HepG2 (cell line): Measurements from ENCODE around the gene SLC28A1. TPM values are rescaled to one million over a fixed set of nuclear protein-coding genes. Genes with fewer than 3 reads are reported as not detected.

ENCODE experiments used
- ATF7-NPFF ChIP-seq: sonication (generic); formaldehyde crosslinking; IDR thresholded peaks from 2 replicates; pipeline ENCODE4 v1.8.1; 2023; ENCODE audit warnings: mild to moderate bottlenecking, low read depth, missing genetic modification reagents, moderate library complexity
- FOXO1 ChIP-seq: sonication (generic); formaldehyde crosslinking; IDR thresholded peaks from 2 replicates; pipeline ENCODE4 v1.4.0; 2020; ENCODE audit warnings: missing genetic modification reagents
- GATAD1 ChIP-seq: IDR thresholded peaks from 2 replicates; pipeline ENCODE4 v1.6.1; 2016; ENCODE audit warnings: missing genetic modification reagents, missing compliant biosample characterization
- GTF2F1 ChIP-seq: fragments of 150-350 bp; IDR thresholded peaks from 2 replicates; pipeline ENCODE4 v1.6.1; 2014; ENCODE audit warnings: low read length
- JUNB ChIP-seq: sonication (generic); formaldehyde crosslinking; IDR thresholded peaks from 2 replicates; pipeline ENCODE4 v1.8.0; 2022; ENCODE audit warnings: missing genetic modification reagents, mild to moderate bottlenecking, borderline replicate concordance
- NCOA5 ChIP-seq: sonication (generic); formaldehyde crosslinking; IDR thresholded peaks from 2 replicates; pipeline ENCODE4 v1.4.0; 2020; ENCODE audit warnings: missing genetic modification reagents
- PHF20 ChIP-seq: sonication (generic); formaldehyde crosslinking; IDR thresholded peaks from 2 replicates; pipeline ENCODE4 v1.5.0; 2020; ENCODE audit warnings: mild to moderate bottlenecking, missing genetic modification reagents
- PRDM15 ChIP-seq: sonication (generic); formaldehyde crosslinking; IDR thresholded peaks from 2 replicates; pipeline ENCODE4 v1.4.0; 2020; ENCODE audit warnings: missing genetic modification reagents
- RORA ChIP-seq: sonication (generic); formaldehyde crosslinking; IDR thresholded peaks from 2 replicates; pipeline ENCODE4 v1.5.0; 2020; ENCODE audit warnings: mild to moderate bottlenecking, missing genetic modification reagents, moderate library complexity
- ZFX ChIP-seq: sonication (generic); formaldehyde crosslinking; IDR thresholded peaks from 2 replicates; pipeline ENCODE4 v1.4.0; 2020; ENCODE audit warnings: mild to moderate bottlenecking, low read depth, missing genetic modification reagents, moderate library complexity
- ZNF121 ChIP-seq: sonication (generic); formaldehyde crosslinking; IDR thresholded peaks from 2 replicates; pipeline ENCODE4 v1.5.0; 2020; ENCODE audit warnings: mild to moderate bottlenecking, missing genetic modification reagents
- ZNF263 ChIP-seq: sonication (generic); formaldehyde crosslinking; IDR thresholded peaks from 2 replicates; pipeline ENCODE4 v1.4.0; 2020; ENCODE audit warnings: missing genetic modification reagents
- ZNF430 ChIP-seq: sonication (generic); formaldehyde crosslinking; IDR thresholded peaks from 2 replicates; pipeline ENCODE4 v1.9.0; 2021; ENCODE audit warnings: mild to moderate bottlenecking, missing genetic modification reagents
- ZNF709 ChIP-seq: sonication (generic); formaldehyde crosslinking; IDR thresholded peaks from 2 replicates; pipeline ENCODE4 v1.5.0; 2020; ENCODE audit warnings: mild to moderate bottlenecking, missing genetic modification reagents
- ZNF776 ChIP-seq: sonication (generic); formaldehyde crosslinking; IDR thresholded peaks from 2 replicates; pipeline ENCODE4 v1.4.0; 2020; ENCODE audit warnings: mild to moderate bottlenecking, missing genetic modification reagents
- ZNF83 ChIP-seq: sonication (generic); formaldehyde crosslinking; IDR thresholded peaks from 2 replicates; pipeline ENCODE4 v1.4.0; 2020; ENCODE audit warnings: missing genetic modification reagents, mild to moderate bottlenecking, borderline replicate concordance
- ZNF891 ChIP-seq: sonication (generic); formaldehyde crosslinking; IDR thresholded peaks from 2 replicates; pipeline ENCODE4 v1.5.0; 2020; ENCODE audit warnings: mild to moderate bottlenecking, missing genetic modification reagents
- polyA plus RNA-seq, 8 experiments: library from polyadenylated mRNA; depleted of rRNA in 3 of 8; stranded (reverse) in 7 of 8; unstranded in 1 of 8; fragments of >200 nt; fragmentation: Illumina TruSeq in 4 of 8; extraction: Trizol in 4 of 8; gene quantifications; 2 replicates each; pipeline versions ENCODE4 v1.2.1 to v1.2.3, GENCODE V29; 2011 to 2016; ENCODE audit warnings: low read depth in 4 of 8, missing spikeins in 1 of 8, mixed read lengths in 1 of 8; ENCODE audit not compliant: insufficient read depth in 1 of 8
- total RNA-seq, 5 experiments: library from RNA; depleted of rRNA; stranded (reverse); fragments of >200 nt; fragmentation: Illumina TruSeq; extraction: Trizol; gene quantifications; 2 replicates each; pipeline ENCODE4 v1.2.3, GENCODE V29; 2016; ENCODE audit warnings: low read depth in 1 of 5
- TF ChIP-seq, protein P1 (sequence below), 2 experiments: fragments of 450-650 bp in 1 of 2; sonication (generic) in 1 of 2; formaldehyde crosslinking in 1 of 2; IDR thresholded peaks; 2 replicates each; pipeline versions ENCODE4 v1.6.1 to v1.8.0; 2016 to 2022; ENCODE audit warnings: antibody characterized with exemption in 1 of 2, mild to moderate bottlenecking in 1 of 2, missing genetic modification reagents in 1 of 2

The SLC28A1 gene
- total and polyA plus RNA-seq, 2 of the 13 experiments (the other 11 are each of a cell fraction or from before 2014, with no cell fraction given) = 0.31 to 5.8 TPM

DNA sequence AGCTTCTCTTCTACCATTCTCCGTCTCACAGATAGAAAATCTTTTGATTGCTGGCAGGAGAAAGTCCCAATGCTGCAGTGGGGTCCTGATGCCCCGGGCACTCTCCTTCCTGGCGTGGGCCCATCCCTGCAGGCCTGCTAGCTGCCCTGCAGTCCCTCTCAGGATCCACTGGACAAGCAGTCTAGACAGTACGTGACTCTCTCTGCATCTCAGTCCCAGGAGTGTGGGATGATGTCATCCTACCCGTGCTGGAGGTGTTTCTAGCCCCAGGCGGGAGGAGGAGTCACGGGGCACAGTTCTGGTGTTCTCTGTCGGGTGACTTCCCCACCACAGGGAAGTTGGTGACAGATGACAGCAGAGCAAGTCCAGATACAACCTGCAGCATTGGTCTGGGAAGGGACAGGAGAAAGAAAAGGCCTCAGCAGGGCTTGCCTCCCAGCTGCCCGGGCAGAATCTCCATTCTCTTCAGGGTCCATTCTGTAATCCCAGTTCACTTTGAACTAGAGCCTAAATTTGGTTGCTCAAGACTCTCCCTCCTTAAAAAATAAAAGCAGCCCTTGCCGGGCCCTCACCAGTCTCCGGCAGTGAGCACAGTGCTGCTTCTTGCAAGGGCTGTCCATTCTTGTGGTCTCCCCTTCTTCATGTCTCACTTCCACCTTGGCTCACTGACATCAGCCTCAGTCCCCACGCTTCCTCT lies 30.6 kb downstream of the SLC28A1 start (continued):
- no peak for TF ChIP-seq JUNB (CRISPR knock-in tag)
- no peak for TF ChIP-seq ZNF776
- TF ChIP-seq ZNF891 (CRISPR knock-in tag) = peak; percentile 48; the same call in 1 of the 2 replicates
- TF ChIP-seq ZNF430 (CRISPR knock-in tag) = peak; percentile 52; the same call in 1 of the 2 replicates
- TF ChIP-seq NCOA5 = no peak
- TF ChIP-seq GTF2F1 = no peak
- TF ChIP-seq ZNF709 (CRISPR knock-in tag) = peak; percentile 52; the same call in 1 of the 2 replicates
- no peak; the same call in 1 of the 2 replicates for TF ChIP-seq ATF7-NPFF (CRISPR knock-in tag)
- TF ChIP-seq PRDM15 = no peak
- TF ChIP-seq GATAD1 (CRISPR knock-in tag) = 0 out of 2 replicates have a peak, but pooled peaks have one; percentile 41
- no peak for TF ChIP-seq ZNF121 (CRISPR knock-in tag)
- TF ChIP-seq ZFX (CRISPR knock-in tag) = peak; percentile 91
- TF ChIP-seq, protein P1, sequence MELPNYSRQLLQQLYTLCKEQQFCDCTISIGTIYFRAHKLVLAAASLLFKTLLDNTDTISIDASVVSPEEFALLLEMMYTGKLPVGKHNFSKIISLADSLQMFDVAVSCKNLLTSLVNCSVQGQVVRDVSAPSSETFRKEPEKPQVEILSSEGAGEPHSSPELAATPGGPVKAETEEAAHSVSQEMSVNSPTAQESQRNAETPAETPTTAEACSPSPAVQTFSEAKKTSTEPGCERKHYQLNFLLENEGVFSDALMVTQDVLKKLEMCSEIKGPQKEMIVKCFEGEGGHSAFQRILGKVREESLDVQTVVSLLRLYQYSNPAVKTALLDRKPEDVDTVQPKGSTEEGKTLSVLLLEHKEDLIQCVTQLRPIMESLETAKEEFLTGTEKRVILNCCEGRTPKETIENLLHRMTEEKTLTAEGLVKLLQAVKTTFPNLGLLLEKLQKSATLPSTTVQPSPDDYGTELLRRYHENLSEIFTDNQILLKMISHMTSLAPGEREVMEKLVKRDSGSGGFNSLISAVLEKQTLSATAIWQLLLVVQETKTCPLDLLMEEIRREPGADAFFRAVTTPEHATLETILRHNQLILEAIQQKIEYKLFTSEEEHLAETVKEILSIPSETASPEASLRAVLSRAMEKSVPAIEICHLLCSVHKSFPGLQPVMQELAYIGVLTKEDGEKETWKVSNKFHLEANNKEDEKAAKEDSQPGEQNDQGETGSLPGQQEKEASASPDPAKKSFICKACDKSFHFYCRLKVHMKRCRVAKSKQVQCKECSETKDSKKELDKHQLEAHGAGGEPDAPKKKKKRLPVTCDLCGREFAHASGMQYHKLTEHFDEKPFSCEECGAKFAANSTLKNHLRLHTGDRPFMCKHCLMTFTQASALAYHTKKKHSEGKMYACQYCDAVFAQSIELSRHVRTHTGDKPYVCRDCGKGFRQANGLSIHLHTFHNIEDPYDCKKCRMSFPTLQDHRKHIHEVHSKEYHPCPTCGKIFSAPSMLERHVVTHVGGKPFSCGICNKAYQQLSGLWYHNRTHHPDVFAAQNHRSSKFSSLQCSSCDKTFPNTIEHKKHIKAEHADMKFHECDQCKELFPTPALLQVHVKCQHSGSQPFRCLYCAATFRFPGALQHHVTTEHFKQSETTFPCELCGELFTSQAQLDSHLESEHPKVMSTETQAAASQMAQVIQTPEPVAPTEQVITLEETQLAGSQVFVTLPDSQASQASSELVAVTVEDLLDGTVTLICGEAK (IDR thresholded peaks at IDR 0.05) = no peak
- TF ChIP-seq, protein P1 (CRISPR knock-in tag; IDR thresholded peaks at IDR 0.05) = no peak; the same call in 1 of the 2 replicates
- TF ChIP-seq RORA (CRISPR knock-in tag) = no peak
- peak; percentile 52; the same call in 1 of the 2 replicates for TF ChIP-seq FOXO1 (CRISPR knock-in tag)
- TF ChIP-seq ZNF83 = no peak
- no peak; the same call in 1 of the 2 replicates for TF ChIP-seq ZNF263 (CRISPR knock-in tag)
- no peak for TF ChIP-seq PHF20 (CRISPR knock-in tag)
